BE2C (cell line): ENCODE results near the gene L1CAM.

Experiments used
- DNase-seq: peaks from one replicate; pipeline ENCODE4 v3.0.0-alpha.2; 2020
- H3K27me3 ChIP-seq: fragments of 250-450 bp; sonication (Bioruptor Pico); 2 replicates; pipeline ENCODE4 v1.5.1; 2020; ENCODE audit warnings: mild to moderate bottlenecking
- H3K36me3 ChIP-seq: fragments of 250-450 bp; sonication (Bioruptor Pico); 2 replicates; pipeline ENCODE4 v1.5.1; 2020; ENCODE audit warnings: mild to moderate bottlenecking
- H3K4me1 ChIP-seq: fragments of 250-450 bp; sonication (Bioruptor Pico); 2 replicates; pipeline ENCODE4 v1.5.1; 2020
- H3K4me3 ChIP-seq: 2 replicates; pipeline ENCODE4 v1.5.1; 2011; ENCODE audit warnings: low read depth, low read length
- H3K9me3 ChIP-seq: fragments of 250-450 bp; sonication (Bioruptor Pico); 2 replicates; pipeline ENCODE4 v1.5.1; 2020
- TF ChIP-seq, protein P1 (sequence below): IDR thresholded peaks from 2 replicates; pipeline ENCODE4 v1.5.1; 2012; ENCODE audit warnings: mild to moderate bottlenecking, low read depth, low read length

Gene L1CAM

GRCh38 chrX:153878345-153878744 lies 7.6 kb downstream of the L1CAM start:
- peaks cover 4% of the 10 kb centered on the region; the same call in 1 of the 2 replicates for H3K36me3 ChIP-seq
- DNase-seq: no peak
- peaks cover 45% of the 10 kb centered on the region for H3K4me1 ChIP-seq
- peak overlapping the region; percentile 44 for H3K4me3 ChIP-seq
- no peaks in the 10 kb centered on the region for H3K9me3 ChIP-seq
- TF ChIP-seq, protein P1, sequence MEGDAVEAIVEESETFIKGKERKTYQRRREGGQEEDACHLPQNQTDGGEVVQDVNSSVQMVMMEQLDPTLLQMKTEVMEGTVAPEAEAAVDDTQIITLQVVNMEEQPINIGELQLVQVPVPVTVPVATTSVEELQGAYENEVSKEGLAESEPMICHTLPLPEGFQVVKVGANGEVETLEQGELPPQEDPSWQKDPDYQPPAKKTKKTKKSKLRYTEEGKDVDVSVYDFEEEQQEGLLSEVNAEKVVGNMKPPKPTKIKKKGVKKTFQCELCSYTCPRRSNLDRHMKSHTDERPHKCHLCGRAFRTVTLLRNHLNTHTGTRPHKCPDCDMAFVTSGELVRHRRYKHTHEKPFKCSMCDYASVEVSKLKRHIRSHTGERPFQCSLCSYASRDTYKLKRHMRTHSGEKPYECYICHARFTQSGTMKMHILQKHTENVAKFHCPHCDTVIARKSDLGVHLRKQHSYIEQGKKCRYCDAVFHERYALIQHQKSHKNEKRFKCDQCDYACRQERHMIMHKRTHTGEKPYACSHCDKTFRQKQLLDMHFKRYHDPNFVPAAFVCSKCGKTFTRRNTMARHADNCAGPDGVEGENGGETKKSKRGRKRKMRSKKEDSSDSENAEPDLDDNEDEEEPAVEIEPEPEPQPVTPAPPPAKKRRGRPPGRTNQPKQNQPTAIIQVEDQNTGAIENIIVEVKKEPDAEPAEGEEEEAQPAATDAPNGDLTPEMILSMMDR: no peak
- H3K27me3 ChIP-seq: no peaks in the 10 kb centered on the region

- Histone ChIP-seq H3K4me3 (no peak overlapping the region), H3K36me3 (peaks cover 10% of the 10 kb centered on the region), H3K27me3 (no peaks in the 10 kb centered on the region), H3K4me1 (peaks cover 47% of the 10 kb centered on the region), H3K9me3 (no peaks in the 10 kb centered on the region)
- TF ChIP-seq, protein P1: no peak
- DNase-seq: no peak
Measured at GRCh38 chrX:153877571-153878261, 8.3 kb downstream of the L1CAM start.

DNA sequence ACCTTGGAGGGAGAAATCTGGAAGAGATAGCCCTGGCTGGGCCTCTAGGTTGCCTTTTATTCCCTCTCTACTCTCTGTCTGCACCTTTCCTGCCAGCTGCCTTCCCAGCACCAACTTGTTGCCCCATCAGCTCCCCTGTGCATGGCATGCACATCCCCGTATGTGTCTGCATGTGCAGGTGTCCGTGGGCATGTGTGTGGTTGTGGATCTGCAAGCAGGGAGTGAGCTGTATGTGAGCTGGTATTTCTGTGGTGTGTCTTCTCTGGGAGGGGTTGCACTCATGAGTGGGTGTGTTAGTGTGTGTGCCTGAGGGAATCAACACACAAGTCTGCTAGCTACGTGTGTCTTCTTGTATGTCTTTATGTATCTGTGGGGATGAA lies 9.9 kb downstream of the L1CAM start:
- TF ChIP-seq, protein P1: no peak
- DNase-seq: no peak
- no peaks in the 10 kb centered on the region for H3K9me3 ChIP-seq
- peak overlapping the region; percentile 84 for H3K4me3 ChIP-seq
- peaks cover 18% of the 10 kb centered on the region for H3K36me3 ChIP-seq
- peaks cover 45% of the 10 kb centered on the region for H3K4me1 ChIP-seq
- H3K27me3 ChIP-seq: no peaks in the 10 kb centered on the region

DNA sequence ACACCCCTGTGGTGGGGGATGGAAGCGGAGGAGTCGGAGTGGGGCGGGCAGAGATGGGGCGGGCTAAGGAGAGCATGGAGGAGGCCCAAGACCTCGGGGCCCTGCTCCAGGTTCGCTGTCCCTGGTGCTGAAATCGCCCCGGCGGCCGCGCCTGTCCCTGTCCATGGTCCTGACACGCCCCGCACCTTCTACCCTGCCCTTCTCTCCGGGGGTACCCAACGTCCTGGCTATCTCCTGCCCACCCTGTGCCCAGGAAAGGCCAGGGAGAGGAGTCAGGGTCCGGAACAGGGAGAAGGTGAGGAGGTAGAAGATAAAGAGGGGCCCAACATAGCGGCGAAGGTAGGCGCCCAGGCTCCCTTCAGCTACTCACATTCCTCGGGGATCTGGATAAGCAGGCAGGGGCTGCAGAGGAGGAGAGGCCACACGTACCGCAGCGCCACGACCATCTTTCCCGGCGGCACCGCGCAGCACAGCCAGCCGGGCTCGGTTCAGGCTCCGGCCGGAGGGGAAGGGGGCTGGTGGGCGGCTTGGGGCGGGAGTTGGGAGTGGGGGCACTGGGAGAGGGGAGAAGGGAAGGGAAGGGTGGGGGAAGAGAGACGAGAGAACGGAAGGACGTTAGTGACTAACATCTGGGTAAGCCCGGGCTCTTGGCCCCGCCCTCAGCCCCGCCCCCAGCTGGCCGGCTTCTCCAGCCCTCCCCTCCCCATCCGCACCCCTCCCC lies 10.4 kb downstream of the L1CAM start:
- TF ChIP-seq, protein P1: no peak
- no peaks in the 10 kb centered on the region for H3K27me3 ChIP-seq
- H3K36me3 ChIP-seq: peaks cover 21% of the 10 kb centered on the region
- DNase-seq: peak; percentile 84
- no peaks in the 10 kb centered on the region for H3K9me3 ChIP-seq
- H3K4me1 ChIP-seq: peaks cover 43% of the 10 kb centered on the region
- H3K4me3 ChIP-seq: peak overlapping the region; percentile 84

DNA sequence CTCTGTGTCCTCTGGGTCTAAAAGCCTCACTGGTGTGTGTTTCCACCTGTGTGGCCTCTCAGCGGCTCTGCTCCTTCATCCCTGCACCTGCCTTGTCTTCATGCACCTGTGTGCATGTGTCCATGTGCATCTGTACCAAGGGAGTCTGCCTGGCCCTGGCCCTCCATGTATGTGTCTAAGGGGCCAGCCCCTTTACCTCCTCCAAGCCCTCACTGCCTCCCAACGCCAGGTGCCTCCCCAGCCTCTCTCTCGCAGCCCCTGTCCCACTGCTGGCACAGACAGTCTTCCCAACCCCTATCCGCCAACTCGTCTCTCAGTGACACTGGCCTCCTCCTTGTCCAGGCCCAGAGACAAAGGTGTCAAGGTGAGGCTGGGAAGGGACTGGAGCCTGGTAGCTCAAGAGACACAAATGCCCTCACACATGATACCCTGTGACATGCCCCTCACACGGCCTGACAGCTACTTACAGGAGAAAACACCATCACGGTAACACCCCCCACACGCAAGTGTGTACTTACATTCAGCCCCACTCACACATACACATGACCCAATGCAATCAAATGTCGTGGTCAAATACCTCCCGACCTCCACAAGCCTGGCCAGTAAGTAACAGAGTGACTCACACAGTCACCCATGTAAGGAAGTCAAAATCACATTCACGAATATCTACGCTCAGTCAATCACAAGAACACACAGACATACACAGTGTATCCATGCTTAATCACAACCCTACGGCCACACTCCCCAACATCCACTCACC lies 11.4 kb downstream of the L1CAM start:
- no peaks in the 10 kb centered on the region for H3K27me3 ChIP-seq
- H3K36me3 ChIP-seq: peaks cover 31% of the 10 kb centered on the region
- H3K4me3 ChIP-seq: peak overlapping the region; percentile 84
- no peaks in the 10 kb centered on the region for H3K9me3 ChIP-seq
- DNase-seq: no peak
- H3K4me1 ChIP-seq: peaks cover 33% of the 10 kb centered on the region
- TF ChIP-seq, protein P1: no peak

GRCh38 chrX:153874085-153874365 lies 11.9 kb downstream of the L1CAM start:
- TF ChIP-seq, protein P1: no peak
- Histone ChIP-seq H3K36me3 (peaks cover 36% of the 10 kb centered on the region), H3K27me3 (no peaks in the 10 kb centered on the region), H3K4me1 (peaks cover 33% of the 10 kb centered on the region), H3K4me3 (peak overlapping the region; percentile 84), H3K9me3 (no peaks in the 10 kb centered on the region)
- no peak for DNase-seq
